ENCODE data around the gene SELE. TPM values are rescaled to one million over a fixed set of nuclear protein-coding genes. Genes with fewer than 3 reads are reported as not detected.

The SELE gene
- total RNA-seq, 1 experiment from 2014 or later: not detected

GRCh38 chr1:169676001-169676400, 57.9 kb downstream of the SELE start (continued):
- TF ChIP-seq KAT7 (CRISPR knock-in tag; IDR thresholded peaks at IDR 0.05; ENCODE audit: borderline replicate concordance) (no peak), FOXK1 (CRISPR knock-in tag; IDR thresholded peaks at IDR 0.05) (no peak), IRF1 (CRISPR knock-in tag; IDR thresholded peaks at IDR 0.05) (no peak)

Other genes starting within 250 kb of the SELE start
- 14.6 to 15.8 TPM (median 14.7 TPM) in 3 replicates for gene SLC19A2, start 248.1 kb downstream of the SELE start, total RNA-seq (2021)
- 0.20 to 0.21 TPM (median 0.21 TPM) in 3 replicates for gene F5, start 147.6 kb downstream of the SELE start, total RNA-seq (2021)
- 0.17 TPM in 1 of 3 replicates, not detected in the others for gene SELP, start 104.0 kb downstream of the SELE start, total RNA-seq (2021)
- gene SELL, start 22.5 kb downstream of the SELE start, total RNA-seq (2021): 0.26 to 0.85 TPM (median 0.41 TPM) in 3 replicates
- 6.9 to 10.1 TPM (median 7.7 TPM) in 3 replicates for gene METTL18, start 60.8 kb upstream of the SELE start, total RNA-seq (2021)
- gene SCYL3, start 159.8 kb upstream of the SELE start, total RNA-seq (2021): 4.8 to 5.3 TPM (median 4.9 TPM) in 3 replicates